Fibroblast of lung (primary cell): ENCODE data around the gene UBA1.

Experiments used
- CTCF ChIP-seq, 2 donors: IDR thresholded peaks in 1 of 2; conservative IDR thresholded peaks in 1 of 2; 1 replicate in 1 of 2; 2 replicates in 1 of 2; pipeline ENCODE4 v1.5.1; 2011 to 2012; ENCODE audit warnings: low read length in 2 of 2, control low read depth in 1 of 2, inconsistent platforms in 1 of 2, low read depth in 1 of 2, mild to moderate bottlenecking in 1 of 2
- EZH2 ChIP-seq: IDR thresholded peaks from 2 replicates; pipeline ENCODE4 v1.5.1; 2012; ENCODE audit warnings: low read length, control low read depth, mild to moderate bottlenecking; ENCODE audit errors: missing control alignments

GRCh38 chrX:47239199-47239598 is 45.6 kb downstream of the UBA1 start:
- TF ChIP-seq CTCF (conservative IDR thresholded peaks at IDR 0.05 in 1 of 2, IDR thresholded peaks at IDR 0.05 in 1 of 2; ENCODE audit: low read depth in 1 of 2, low read length in 2 of 2) (no peak), EZH2 (no peak)
